TTC549 (cell line): Measurements from ENCODE around the gene MCCC1.
"Not testable (repeated sequence)": the region's sequence is repeated elsewhere in the genome, so short reads cannot be mapped to it uniquely, and the experiment has no call there.

Source experiments
- FAIRE-seq: peaks from 2 replicates; lab custom pipeline; 2012; peaks lifted over from hg19 to GRCh38; lab: Jason Lieb, UNC

MCCC1 gene

DNA sequence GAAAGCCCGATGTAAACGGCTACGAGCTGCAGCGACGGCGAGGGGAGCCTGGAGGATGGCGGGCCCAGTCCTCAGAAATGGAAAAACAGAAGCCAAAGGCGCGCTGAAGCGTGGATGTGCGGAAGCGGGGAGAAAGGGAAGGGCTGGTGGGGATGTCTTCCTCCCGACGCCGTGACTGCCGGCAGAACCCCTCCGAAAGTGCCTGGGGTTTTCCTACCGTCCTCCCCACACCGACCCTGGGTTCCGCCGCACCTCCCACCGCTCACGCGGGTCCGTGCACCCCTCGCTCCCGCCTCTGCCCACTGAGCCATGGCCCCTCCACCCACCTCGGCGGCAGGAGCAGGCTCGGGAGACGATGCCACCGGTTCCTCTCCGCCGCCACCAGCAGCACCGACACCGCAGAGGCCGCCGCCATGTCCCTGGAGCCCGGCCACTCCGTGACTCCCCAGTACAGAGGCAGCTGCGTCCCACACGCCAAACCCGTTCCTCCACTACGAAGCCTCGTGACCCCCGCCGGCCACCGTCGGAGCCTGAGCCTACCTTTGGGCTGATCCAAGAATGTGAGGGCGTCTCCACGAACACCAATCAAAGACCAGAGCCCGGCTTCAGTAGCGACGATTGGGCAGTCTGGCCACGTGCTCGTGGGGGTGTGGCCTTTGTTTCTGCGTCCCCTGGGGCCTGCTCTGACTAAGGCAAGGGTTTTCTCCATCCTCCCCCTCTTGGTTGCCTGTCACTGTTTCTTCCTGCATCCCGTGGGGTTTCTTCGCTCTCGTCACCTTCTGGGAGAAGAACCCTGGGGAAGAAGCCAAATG is at the start of gene MCCC1:
Gene MCCC1 (minus strand): TSS at position 471 of the 812 bp plus-strand sequence. CDS start 56 bp downstream, at position 415.
- FAIRE-seq = peak; percentile 72

DNA sequence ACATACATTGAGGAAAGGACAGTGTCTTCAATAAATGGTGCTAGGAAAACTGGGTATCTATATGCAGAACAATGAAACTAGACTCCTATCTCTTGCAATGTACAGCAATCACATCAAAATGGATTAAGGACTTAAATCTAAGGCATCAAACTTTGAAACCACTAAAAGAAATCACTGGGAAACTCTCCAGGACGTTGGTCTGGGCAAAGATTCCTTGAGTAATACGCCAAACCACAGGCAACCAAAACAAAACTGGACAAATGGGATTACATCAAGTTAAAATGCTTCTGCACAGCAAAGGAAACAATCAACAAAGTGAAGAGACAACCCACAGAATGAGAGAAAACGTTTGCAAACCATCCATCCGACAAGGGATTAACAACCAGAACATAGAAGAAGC is 48.8 kb upstream of the MCCC1 start:
- no peak for FAIRE-seq

DNA sequence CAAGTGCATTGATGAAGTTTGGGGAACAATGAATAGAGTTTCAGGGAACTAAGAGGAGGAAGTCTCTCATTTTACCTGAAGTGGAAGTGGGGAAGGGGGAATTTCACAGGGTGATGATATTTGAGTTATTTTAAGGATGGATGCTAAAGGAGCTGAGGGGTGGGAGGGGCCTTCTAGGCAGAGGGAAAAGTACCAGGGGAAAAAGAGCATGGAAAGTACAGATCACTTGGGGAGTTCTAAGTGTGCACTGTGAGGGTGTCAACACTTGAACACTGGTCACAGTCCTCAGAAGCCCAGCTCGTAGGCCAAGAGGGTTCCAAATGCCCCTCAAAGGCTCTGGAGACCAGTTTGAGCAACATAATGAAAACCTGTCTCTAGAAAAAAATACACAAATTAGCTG is 45.1 kb upstream of the MCCC1 start:
- FAIRE-seq = no peak

DNA sequence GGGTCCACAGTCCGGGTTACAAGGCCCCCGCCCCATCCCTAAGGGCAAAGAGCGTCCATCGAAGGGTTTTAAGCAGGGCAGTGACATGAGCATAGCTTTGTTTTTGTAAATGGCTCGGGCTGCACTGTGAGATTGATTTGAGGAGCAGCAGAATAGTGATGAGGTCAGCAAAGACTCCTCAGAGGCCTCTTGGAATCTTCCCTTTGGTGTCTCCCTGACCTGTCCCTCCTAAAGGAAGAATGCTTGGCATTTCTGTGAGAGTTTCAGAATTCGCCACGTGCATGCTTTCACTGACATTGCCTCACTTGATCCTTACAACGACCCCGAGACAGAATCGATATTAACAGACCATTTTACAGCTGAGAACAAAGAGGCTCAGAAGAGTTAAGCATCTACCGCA is 42.9 kb upstream of the MCCC1 start:
- no peak for FAIRE-seq

DNA sequence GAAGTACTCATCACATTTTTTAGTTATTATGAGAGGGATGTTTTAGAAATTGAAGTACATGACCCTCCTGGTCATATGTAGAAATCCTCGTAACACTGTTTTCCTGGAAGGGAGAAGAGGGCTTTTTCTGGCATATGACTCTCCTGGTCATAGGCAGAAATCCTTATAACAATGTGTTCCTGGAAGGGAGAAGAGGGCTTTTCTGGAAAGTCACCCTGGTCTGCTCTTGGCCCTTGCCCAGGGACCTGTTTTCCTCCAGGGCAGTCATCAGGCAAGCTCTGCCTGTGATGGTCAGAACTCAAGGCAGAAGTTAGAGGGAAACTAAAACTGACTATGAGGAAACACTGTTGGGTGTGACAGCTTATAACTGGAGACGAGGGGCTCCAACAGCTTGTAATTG is 35.5 kb upstream of the MCCC1 start:
- FAIRE-seq = no peak

DNA sequence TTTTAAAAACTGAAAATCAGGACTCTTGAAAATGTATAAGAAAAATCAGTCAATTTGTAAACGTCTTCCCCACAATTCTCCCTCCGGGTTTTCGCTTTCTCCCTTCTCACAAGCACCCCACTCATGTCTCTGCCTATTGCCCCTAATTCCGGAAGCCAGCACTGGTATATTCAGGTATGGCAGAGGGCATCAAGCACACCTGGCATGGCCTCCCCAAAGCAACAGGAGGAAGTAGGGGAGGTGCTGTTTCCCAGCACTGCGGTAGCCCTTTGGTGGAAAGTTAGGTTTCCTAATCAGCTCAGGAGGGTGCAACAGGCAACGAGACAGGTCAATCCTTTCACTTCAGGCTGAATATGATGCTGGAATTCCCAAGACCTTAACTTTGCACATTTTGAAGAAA is 33.1 kb upstream of the MCCC1 start:
- FAIRE-seq = no peak

DNA sequence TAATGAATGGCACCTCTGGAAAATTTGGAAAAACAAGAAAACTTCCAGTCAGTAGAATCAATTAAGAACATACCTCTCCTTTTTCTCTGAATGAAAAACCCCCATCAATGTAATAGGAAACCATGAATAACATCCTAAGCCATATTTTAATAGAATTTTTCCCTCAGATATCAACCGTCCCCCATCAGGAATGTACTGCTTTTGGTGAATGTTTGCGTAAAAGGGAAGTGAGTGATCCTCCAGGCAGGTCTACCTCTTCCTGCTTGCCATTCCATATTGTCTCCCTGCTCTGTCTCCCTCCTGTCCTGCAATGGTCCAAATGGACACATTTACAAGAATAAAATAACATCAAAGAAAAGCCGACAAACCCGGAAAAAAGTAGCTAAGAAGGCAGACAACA is 32.4 kb upstream of the MCCC1 start:
- no peak for FAIRE-seq

DNA sequence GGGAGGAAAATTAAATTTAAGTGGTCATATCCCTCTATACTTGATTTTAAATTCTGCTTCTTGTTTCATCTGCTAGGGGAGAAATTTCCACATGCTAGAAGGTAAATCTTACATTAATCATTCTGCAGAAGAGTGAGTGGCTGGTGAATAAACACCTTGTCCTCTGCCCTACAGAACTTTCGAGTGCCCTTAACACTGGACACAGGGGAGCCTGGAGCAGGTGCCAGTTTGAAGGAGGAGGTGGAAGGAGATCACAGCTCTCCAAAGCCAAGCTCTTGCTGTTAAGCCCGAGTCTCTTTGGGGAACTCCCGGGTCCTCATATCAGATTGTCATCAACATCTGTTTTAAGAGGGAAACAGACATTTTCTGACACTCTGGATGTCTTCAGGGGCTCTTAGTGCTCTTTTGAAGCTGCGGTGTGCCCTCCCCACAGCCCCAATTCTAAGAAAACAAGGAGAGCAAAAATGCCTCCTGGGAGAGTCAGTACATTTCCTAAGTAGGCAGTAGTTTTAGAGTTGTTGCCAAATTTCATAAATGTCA is 32.0 kb upstream of the MCCC1 start:
- FAIRE-seq = no peak

DNA sequence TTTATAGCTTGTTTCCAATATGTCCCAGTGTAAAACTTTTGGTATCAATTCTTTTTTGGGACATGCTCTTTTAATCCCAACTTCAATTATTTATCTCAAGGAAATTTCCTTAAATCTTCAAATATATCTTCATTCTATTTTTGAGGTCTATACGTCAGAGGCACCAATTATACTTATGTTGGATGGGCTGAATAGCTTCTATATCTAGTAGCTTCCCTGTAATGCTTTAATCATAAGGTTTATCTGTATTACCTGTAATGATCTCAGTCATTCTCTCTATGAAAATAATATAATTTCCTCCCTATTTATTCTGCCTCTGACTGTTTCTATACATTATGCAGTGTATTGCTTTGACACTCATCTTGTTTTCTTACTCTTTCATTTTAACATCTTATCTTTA is 29.9 kb upstream of the MCCC1 start:
- FAIRE-seq = no peak

DNA sequence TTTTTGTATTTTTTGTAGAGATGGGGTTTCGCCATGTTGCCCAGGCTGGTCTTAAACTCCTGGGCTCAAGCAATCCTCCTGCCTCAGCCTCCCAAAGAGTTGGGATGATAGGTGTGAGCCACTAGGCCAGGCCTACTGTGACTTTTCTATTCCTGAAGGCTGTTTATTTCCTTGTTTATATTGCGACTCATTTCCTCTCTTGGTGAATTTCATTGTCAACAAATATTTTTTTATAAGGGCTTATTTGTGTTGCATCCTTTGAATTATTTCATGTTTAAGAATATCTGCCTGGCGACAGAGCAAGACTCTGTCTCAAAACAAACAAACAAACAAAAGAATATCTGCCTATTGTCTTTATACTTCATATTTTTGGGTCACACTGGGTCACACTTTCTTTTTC is 29.4 kb upstream of the MCCC1 start:
- FAIRE-seq = no peak

DNA sequence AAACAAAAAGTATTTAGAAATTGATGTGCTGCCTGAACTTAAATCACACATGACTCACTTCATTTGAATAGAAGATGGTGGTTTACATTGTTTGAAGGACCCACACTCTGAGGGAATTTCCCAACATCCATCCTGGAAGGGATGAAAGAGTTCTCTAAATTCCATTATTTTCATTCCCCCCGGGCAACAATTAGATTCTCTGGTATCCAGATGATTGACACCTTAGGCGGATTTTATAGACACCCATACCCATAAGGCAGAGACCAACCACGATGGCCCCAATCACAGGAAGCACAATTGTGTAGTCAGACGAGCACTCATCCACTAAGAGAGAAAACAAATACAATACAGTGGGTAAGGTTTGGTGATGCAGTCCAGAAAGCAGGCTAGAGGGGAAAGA is 24.6 kb upstream of the MCCC1 start:
- FAIRE-seq = no peak

DNA sequence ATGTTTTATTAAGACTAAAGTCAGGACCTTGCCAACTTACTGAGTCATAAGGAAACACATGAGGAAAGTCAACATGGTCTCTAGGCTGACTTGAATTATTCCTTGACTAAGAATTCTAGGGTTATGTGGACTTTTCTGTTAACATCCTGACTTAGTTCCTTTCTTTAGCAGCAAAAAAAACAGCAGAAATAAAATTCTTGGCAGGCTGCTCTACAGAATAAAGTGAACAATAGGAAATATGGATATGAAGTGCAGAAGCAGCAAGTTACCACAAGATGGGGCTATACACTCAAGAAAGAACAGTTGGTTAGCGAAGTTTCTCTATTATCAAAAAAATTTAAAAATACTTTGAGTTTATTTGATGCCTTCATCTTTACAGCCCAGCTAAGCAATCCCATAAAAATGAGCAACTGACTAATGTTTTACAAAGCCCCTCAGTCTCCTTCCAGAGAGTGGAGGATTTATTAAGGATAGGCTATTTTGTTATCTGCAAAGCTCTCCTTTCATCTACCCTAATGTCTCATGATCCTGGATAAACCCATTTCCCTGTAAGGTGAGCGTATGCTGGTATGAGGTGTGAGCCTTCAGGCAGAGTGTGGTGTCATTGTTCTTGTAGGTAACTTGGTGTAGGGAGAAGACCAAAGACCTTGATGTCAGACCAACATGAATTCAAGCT is 23.1 kb upstream of the MCCC1 start:
- peak; percentile 69 for FAIRE-seq

DNA sequence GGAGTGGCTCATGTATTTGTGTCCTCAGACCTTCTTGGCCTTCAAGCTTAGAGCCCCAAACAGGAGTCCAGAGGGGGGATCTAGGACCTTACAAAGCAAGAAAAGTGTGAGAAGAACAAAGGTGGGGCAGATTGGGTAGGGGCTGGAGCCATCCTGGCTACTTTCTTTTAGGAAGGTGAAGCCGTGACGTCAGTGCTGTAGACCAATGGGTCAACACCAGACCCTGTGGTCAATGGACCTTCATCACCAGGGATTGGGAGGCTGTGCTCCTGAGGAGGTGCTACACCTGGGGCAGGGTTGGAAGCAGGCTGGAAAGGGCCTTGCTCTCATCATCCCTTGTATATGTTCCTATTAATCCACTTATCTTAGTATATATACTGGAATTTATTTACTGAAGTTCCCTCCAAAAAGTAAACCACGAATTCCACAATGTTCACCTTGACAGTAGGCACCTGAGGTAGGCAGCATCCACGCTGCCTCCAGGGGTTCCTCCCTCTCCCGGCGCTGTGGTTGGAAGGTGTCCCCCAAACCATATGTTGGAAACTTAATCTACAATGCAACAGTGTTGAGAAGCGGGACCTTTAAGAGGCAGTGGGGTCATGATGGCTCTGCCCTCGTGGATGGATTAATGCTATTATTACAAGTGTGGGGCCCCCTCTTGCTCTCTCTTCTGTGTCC is 21.4 kb upstream of the MCCC1 start:
- FAIRE-seq = no peak

DNA sequence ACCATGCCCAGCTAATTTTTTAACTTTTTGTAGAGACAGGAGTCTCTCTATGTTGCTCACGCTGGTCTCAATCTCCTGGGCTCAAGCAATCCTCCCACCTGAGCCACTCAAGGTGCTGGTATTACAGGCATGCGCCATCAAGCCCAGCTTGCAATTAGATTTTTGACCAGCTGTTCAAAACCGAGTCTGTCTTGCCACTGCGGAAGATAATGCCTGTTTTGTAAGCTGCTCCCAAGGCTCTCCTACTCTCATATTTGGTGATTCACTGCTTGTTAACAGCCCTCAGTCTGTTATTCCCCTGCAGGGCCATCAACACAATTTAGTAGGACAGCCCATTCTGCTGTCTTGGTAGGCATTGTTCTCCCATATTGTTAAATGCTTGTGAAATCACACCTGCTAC is 17.8 kb upstream of the MCCC1 start:
- FAIRE-seq = no peak

DNA sequence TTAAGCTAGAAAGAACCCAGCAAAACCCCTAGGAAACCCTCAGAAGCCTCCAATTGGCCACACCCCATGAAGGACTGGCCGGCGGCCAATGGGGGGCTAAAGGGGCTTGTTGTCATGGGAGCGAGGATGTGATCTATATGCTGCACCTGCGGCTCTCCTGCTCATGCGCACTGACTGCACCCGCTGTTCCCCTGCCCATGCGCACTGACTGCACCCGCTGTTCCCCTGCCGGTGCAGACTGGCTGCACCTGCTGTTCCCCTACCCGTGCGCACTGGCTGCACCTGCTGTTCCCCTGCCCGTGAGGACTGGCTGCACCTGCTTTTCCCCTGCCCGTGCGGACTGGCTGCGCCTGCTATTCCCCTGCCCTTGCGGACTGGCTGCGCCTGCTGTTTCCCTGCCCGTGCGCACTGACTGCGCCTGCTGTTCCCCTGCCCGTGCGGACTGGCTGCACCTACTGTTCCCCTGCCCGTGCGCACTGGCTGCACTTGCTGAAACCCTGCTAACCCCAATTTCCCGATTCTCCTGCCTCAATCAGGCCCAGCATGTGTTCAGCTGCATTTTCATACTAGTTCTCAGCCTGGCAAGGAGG is 16.8 kb upstream of the MCCC1 start:
- no peak for FAIRE-seq

DNA sequence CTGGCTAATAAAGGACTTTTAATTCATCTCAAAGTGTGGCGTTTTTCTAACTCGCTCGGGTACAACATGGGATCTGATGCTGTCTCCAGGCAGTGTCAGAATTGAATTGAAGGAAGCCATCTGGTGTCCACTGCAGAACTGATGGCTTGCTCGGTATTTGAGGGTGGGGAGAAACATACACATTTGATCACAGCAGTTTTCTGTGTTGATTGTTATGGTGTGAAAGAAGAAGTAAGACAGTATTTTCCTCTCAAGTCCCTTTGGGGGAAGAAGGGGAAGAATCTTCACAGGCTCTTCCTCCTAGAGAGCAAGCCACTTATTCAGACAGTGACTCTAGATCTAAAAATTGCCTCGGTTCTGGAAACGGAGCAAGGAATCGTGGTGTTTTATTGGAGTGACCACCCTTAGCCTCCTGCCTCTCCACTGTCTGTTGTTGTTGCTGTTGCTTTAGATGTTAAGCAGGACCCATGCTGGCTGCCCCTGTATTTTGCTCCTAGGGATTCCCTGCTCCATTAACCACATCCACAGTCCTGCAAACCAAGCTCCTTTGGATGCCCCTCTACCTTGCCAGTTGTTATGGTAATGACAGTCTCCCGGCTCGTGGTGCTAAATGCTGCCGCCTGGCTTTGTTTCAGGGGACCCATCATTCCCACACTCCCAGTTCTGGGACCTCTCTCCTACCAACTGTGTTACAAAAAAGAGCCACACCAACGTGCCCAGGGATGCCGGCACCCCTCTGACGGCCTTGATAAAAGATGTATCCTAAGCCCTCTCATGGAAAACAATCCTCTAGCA is 15.3 kb upstream of the MCCC1 start:
- FAIRE-seq = no peak

DNA sequence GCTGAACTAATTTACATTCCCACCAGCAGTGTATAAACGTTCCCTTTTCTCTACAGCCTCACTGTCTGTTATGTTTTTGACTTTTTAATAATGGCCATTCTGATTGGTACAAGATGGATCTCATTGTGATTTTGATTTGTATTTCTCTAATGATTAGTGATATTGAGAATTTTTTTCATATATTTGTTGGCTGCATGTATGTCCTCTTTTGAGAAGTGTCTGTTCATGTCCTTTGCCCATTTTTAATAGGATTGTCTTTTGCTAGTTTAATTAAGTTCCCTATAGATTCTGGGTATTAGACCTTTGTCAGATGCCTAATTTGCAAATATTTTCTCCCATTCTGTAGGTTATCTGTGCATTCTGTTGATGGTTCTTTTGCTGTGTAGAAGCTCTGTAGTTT is 10.6 kb upstream of the MCCC1 start:
- FAIRE-seq = not testable (repeated sequence)

DNA sequence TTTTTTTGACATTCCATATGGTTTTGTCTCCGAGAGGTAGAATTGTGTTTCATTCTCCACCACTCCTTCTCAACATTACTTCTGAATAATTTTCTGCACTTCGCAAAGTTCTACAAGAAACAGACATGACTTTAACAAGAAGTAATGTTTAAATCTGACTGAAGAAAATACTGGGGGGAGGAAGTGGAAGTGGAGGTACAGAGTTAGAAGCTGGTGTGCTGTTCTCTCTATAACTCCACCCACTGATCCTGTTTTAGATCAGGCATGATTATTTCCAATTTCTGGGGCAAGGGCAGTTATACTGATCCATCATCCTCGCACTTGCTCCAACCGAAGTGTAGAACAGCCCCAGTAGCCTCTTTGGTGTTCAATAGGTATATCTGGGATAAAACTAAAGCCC is 9.2 kb upstream of the MCCC1 start:
- FAIRE-seq = no peak

DNA sequence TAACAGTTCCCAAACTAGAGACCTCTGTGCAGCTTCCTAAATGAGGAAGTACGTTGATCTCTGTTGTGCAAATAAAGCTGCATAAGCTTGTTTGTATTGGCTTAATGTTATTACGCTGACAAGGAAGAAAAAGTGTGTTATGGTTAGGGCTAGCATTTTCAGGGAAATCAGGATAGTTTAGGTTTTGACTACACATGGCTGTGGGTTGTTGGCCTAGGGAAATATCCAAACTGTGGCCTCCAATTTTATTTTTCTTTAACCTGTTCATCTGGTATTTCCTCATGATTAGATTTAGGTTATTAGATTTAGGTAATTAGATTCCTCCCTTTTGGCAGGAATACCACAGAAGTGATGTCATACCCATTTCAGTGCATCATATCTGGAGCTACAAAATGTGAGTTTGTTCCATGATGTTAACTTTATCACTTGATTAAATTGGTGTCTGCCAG is 8.7 kb upstream of the MCCC1 start:
- FAIRE-seq = no peak

DNA sequence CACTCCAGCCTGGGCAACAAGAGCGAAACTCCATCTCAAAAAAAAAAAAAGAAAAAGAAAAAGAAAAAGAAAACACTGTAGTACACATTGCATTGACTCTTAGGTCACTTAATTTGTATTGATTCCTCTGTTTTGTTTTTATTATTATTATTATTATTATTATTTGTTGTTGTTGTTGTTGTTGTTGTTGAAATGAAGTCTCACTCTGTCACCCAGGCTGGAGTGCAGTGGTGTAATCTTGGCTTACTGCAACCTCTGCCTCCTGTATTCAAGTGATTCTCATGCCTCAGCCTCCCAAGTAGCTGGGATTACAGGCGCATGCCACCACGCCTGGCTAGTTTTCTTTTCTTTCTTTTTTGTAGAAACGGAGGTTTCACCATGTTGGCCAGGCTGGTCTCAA is 8.1 kb upstream of the MCCC1 start:
- not testable (repeated sequence) for FAIRE-seq

DNA sequence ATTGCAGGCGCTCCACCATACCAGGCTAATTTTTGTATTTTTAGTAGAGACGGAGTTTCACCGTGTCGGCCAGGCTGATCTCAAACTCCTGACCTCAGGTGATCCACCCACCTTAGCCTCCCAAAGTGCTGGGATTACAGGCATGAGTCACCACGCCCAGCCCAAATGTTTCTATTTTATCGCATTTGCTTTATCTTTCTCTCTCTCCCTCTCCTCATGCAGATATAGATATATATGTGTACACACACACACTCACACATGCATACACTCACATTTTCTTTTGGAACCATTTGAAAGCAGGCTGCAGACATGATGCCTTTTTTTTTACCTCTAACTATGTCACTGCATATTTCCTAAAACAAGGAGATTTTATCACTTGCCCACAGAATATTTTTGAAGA is 7.3 kb upstream of the MCCC1 start:
- no peak for FAIRE-seq

DNA sequence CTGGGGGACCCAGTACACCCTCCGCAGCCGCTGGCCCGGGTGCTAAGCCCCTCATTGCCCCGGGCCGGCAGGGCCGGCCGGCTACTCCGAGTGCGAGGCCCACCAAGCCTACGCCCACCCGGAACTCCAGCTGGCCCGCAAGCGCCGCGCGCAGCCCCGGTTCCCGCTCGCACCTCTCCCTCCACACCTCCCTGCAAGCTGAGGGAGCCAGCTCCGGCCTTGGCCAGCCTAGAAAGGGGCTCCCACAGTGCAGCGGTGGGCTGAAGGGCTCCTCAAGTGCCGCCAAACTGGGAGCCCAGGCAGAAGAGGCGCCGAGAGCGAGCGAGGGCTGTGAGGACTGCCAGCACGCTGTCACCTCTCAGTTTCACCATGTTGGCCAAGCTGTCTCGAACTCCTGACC is 4.7 kb upstream of the MCCC1 start:
- not testable (repeated sequence) for FAIRE-seq
